H1 (cell line): ENCODE data around the gene MARK1. TPM values are rescaled to one million over a fixed set of nuclear protein-coding genes. Genes with fewer than 3 reads are reported as not detected.

Experiments
- PHF8 ChIP-seq: fragments of 200-600 bp; sonication (generic); conservative IDR thresholded peaks from 2 replicates; pipeline ENCODE4 v1.7.1; 2012; ENCODE audit warnings: low read depth, mild to moderate bottlenecking, inconsistent platforms, low read length, moderate library complexity
- polyA plus RNA-seq, 7 experiments: library from polyadenylated mRNA; depleted of rRNA in 3 of 7; stranded (reverse) in 5 of 7; unstranded in 2 of 7; fragments of >200 nt in 5 of 7; fragments of 200-250 nt in 2 of 7; gene quantifications; 1 replicate in 5 of 7; 2 replicates in 1 of 7; 4 replicates in 1 of 7; pipeline versions ENCODE4 v1.2.1 to v1.2.3, GENCODE V29; 2011 to 2013; ENCODE audit warnings: missing spikeins in 2 of 7, mixed read lengths in 2 of 7
- total RNA-seq: library from RNA; stranded (reverse); fragmentation: NEBNext Ultra II Directional; extraction: Animal tissue kit (Norgen Biotek cat#: 25700); gene quantifications from 2 replicates; pipeline ENCODE4 v1.2.1, GENCODE V29; 2021
- TF ChIP-seq, protein P1 (sequence below): IDR thresholded peaks from 2 replicates; pipeline ENCODE4 v1.6.1; 2012; ENCODE audit warnings: inconsistent platforms

MARK1 gene
- total and polyA plus RNA-seq, 2 of the 8 experiments (the other 6 are each of a cell fraction or from before 2014, with no cell fraction given): 5.5 to 20.5 TPM

DNA sequence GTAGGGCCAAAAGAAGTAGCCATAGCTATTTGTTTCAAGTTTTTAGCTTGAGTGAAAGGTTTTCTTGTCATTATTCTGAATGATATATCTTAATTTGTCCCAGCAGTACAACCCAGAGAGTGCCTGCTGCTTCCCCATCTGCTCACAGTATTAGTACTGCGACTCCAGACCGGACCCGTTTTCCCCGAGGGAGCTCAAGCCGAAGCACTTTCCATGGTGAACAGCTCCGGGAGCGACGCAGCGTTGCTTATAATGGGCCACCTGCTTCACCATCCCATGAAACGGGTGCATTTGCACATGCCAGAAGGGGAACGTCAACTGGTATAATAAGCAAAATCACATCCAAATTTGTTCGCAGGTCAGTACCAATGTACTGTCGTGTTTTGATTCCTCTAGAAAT lies 125.1 kb downstream of the MARK1 start (continued):
- TF ChIP-seq, protein P1, sequence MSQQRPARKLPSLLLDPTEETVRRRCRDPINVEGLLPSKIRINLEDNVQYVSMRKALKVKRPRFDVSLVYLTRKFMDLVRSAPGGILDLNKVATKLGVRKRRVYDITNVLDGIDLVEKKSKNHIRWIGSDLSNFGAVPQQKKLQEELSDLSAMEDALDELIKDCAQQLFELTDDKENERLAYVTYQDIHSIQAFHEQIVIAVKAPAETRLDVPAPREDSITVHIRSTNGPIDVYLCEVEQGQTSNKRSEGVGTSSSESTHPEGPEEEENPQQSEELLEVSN: no peak
- no peak for TF ChIP-seq PHF8
